Measurements from ENCODE around the gene PDIA2.

DNA sequence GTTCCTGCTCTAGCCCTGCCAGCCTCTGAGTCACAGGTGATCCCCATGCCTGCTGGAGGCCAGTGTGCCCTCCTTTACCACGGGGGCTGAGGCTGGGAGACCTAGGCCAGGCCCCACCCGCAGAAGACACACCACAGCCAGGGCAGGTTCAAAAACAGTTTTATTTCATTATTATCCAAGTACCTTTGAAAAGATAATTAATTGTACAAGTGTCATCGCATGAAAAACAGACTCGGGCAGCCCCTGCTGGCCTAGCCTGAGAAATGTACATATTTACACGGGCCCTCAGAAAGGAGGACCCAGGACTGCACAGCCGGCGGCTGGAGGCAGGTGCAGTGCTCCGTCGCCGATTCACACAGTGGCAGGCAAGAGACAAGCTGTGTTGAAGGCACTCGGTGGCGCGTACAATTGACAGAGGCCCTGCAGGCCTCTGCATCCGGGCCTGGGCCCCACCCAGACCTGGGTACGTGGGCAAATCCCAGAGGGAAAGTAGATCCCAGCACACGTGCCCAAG is 4.4 kb downstream of the PDIA2 start:
- TF ChIP-seq FOS (IDR thresholded peaks at IDR 0.05; ENCODE audit: borderline replicate concordance, insufficient read depth, low read length) (no peak), JUN (IDR thresholded peaks at IDR 0.05; ENCODE audit: borderline replicate concordance, insufficient read depth, insufficient read length, low read depth) (no peak), POLR2AphosphoS5 (IDR thresholded peaks at IDR 0.05; ENCODE audit: insufficient read depth, low read depth, low read length) (no peak), POLR2A (IDR thresholded peaks at IDR 0.05; ENCODE audit: low read depth, low read length) (no peak), GATA2 (IDR thresholded peaks at IDR 0.05; ENCODE audit: insufficient read depth, insufficient read length, low read depth, low read length) (no peak)
- TF ChIP-seq, protein P1, sequence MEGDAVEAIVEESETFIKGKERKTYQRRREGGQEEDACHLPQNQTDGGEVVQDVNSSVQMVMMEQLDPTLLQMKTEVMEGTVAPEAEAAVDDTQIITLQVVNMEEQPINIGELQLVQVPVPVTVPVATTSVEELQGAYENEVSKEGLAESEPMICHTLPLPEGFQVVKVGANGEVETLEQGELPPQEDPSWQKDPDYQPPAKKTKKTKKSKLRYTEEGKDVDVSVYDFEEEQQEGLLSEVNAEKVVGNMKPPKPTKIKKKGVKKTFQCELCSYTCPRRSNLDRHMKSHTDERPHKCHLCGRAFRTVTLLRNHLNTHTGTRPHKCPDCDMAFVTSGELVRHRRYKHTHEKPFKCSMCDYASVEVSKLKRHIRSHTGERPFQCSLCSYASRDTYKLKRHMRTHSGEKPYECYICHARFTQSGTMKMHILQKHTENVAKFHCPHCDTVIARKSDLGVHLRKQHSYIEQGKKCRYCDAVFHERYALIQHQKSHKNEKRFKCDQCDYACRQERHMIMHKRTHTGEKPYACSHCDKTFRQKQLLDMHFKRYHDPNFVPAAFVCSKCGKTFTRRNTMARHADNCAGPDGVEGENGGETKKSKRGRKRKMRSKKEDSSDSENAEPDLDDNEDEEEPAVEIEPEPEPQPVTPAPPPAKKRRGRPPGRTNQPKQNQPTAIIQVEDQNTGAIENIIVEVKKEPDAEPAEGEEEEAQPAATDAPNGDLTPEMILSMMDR (IDR thresholded peaks at IDR 0.05; ENCODE audit: extremely low read depth in 1 of 2, insufficient read depth in 1 of 2, low read depth in 1 of 2, low read length in 2 of 2) = no peak
